ENCODE measurements around the gene HOXB6.
A peak's percentile ranks its signal among the peaks of the same experiment; 100 is the strongest.

HOXB6 gene

GRCh38 chr17:48623583-48623982 lies 18.8 kb upstream of the HOXB6 start (continued):
- TF ChIP-seq ZNF398 (tag by site-specific recombination; IDR thresholded peaks at IDR 0.05) (peak; percentile 33; the same call in 1 of the 2 replicates), ZNF596 (tag by site-specific recombination; IDR thresholded peaks at IDR 0.05) (no peak), ZNF600 (tag by site-specific recombination; IDR thresholded peaks at IDR 0.05) (peak; percentile 79), ZBTB10 (tag by site-specific recombination; IDR thresholded peaks at IDR 0.05) (no peak)

GRCh38 chr17:48622857-48623256 lies 18.1 kb upstream of the HOXB6 start:
- peaks cover 37% of the 10 kb centered on the region for H3K4me1 ChIP-seq (ENCODE audit: control insufficient read depth, insufficient read depth, low read length)
- H3K9me3 ChIP-seq (ENCODE audit: control insufficient read depth, insufficient read depth, low read depth, low read length), result no peaks in the 10 kb centered on the region
- ChIA-PET POLR2A (interaction anchor here (0.6 kb wide), 1 partner anchor 18 kb away, joined by 8 read pairs; the partner anchor contains the start of gene HOXB6), CTCF (interaction anchor here (0.6 to 3.0 kb wide), 15 partner anchors 10 to 407 kb away, joined by 3 to 15 read pairs (median 4); partner anchors contain the start of gene HOXB5)
- H3K4me3 ChIP-seq (ENCODE audit: low read depth, low read length), result no peak overlapping the region
- TF ChIP-seq KLF9 (tag by site-specific recombination; IDR thresholded peaks at IDR 0.05; ENCODE audit: low read depth) (no peak), GLIS2 (tag by site-specific recombination; IDR thresholded peaks at IDR 0.05) (no peak), ZNF350 (tag by site-specific recombination; IDR thresholded peaks at IDR 0.05) (no peak), ZNF398 (tag by site-specific recombination; IDR thresholded peaks at IDR 0.05) (no peak), ZNF362 (tag by site-specific recombination; IDR thresholded peaks at IDR 0.05) (no peak), ZNF37A (tag by site-specific recombination; IDR thresholded peaks at IDR 0.05) (no peak), ZNF776 (tag by site-specific recombination; IDR thresholded peaks at IDR 0.05; ENCODE audit: borderline replicate concordance) (no peak)
- peaks cover 0 to 26% of the 10 kb centered on the region in 2 experiments; a peak in 1 of 3 replicates for H3K36me3 ChIP-seq (ENCODE audit: control insufficient read depth in 2 of 2, insufficient read depth in 1 of 2, low read length in 2 of 2)
- H3K27ac ChIP-seq (ENCODE audit: extremely low read depth, low read depth, low read length), result no peak overlapping the region

- Histone ChIP-seq H3K4me3 (ENCODE audit: low read depth, low read length) (no peak overlapping the region), H3K36me3 (ENCODE audit: control insufficient read depth in 2 of 2, insufficient read depth in 1 of 2, low read length in 2 of 2) (peaks cover 0 to 26% of the 10 kb centered on the region in 2 experiments; a peak in 1 of 3 replicates), H3K27ac (ENCODE audit: extremely low read depth, low read depth, low read length) (no peak overlapping the region), H3K4me1 (ENCODE audit: control insufficient read depth, insufficient read depth, low read length) (peaks cover 31% of the 10 kb centered on the region), H3K9me3 (ENCODE audit: control insufficient read depth, insufficient read depth, low read depth, low read length) (no peaks in the 10 kb centered on the region)
- no peak for TF ChIP-seq ZFP69B (tag by site-specific recombination; IDR thresholded peaks at IDR 0.05)
- peak; percentile 73 for TF ChIP-seq ZNF341 (tag by site-specific recombination; IDR thresholded peaks at IDR 0.05; ENCODE audit: low read depth)
- no peak for TF ChIP-seq ZNF488 (tag by site-specific recombination; IDR thresholded peaks at IDR 0.05)
- no peak for TF ChIP-seq GLIS2 (tag by site-specific recombination; IDR thresholded peaks at IDR 0.05)
- no peak for TF ChIP-seq ZNF202 (tag by site-specific recombination; IDR thresholded peaks at IDR 0.05; ENCODE audit: borderline replicate concordance)
- TF ChIP-seq YY1 (tag by site-specific recombination; IDR thresholded peaks at IDR 0.05), result no peak
- TF ChIP-seq FEZF1 (tag by site-specific recombination; IDR thresholded peaks at IDR 0.05), result no peak
- no peak for TF ChIP-seq ZNF670 (tag by site-specific recombination; IDR thresholded peaks at IDR 0.05; ENCODE audit: low read depth)
- no peak for TF ChIP-seq ZNF16 (tag by site-specific recombination; IDR thresholded peaks at IDR 0.05; ENCODE audit: low read depth)
- POLR2A ChIA-PET, result interaction anchor here (0.6 to 0.9 kb wide), 2 partner anchors 15 to 17 kb away, joined by 3 to 8 read pairs; partner anchors contain the start of gene HOXB6
- CTCF ChIA-PET, result interaction anchor here (0.6 to 3.0 kb wide), 20 partner anchors 9 to 595 kb away, joined by 3 to 15 read pairs (median 4); partner anchors contain the start of gene HOXB5
Measured at GRCh38 chr17:48621410-48622392, 16.9 kb upstream of the HOXB6 start.
